Measurements from ENCODE around the gene OSER1. TPM values are rescaled to one million over a fixed set of nuclear protein-coding genes. Genes with fewer than 3 reads are reported as not detected.

The OSER1 gene
- total RNA-seq, 1 experiment from 2014 or later: 79.7 TPM

DNA sequence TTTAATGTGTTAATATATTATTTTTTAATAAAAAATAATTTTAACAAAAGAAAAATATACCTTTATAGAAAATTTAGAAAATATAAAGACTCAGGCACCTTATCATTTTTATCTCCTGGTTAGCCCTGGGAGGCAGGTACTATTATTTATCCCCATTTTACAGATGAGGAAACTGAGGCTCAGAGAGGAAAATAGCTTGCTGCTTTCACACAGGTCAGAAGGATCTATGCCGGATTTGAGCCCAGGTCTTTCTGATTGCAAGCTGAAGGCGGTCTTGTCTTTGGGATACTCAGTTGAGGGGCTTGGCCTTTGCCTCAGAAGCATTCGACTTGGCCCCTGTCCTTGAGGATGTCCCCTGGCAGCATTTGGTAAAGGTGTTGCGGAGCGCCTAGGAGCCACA lies 11.5 kb upstream of the OSER1 start:
- Mint-ChIP-seq H3K4me3 (ENCODE audit: unreplicated experiment) (no peak overlapping the region), H3K27ac (ENCODE audit: unreplicated experiment) (no peak overlapping the region), H3K36me3 (ENCODE audit: insufficient read depth, unreplicated experiment) (no peaks in the 10 kb centered on the region), H3K4me1 (ENCODE audit: low read depth, unreplicated experiment) (peaks cover 42% of the 10 kb centered on the region), H3K27me3 (ENCODE audit: insufficient read depth, unreplicated experiment) (no peaks in the 10 kb centered on the region), H3K9me3 (ENCODE audit: unreplicated experiment) (no peaks in the 10 kb centered on the region)
- Histone ChIP-seq H3K4me1 (peaks cover 44% of the 10 kb centered on the region), H3K9me3 (no peaks in the 10 kb centered on the region), H3K27me3 (replicated peaks; ENCODE audit: control insufficient read depth, insufficient read depth, low read length) (no peaks in the 10 kb centered on the region), H3K4me3 (ENCODE audit: low read depth, low read length) (no peak overlapping the region), H3K36me3 (ENCODE audit: control insufficient read depth, insufficient read depth, low read length) (no peaks in the 10 kb centered on the region)
- ChIA-PET CTCF (no interaction called here), POLR2A (no interaction called here)
- no peak for DNase-seq
- TF ChIP-seq, protein P1, sequence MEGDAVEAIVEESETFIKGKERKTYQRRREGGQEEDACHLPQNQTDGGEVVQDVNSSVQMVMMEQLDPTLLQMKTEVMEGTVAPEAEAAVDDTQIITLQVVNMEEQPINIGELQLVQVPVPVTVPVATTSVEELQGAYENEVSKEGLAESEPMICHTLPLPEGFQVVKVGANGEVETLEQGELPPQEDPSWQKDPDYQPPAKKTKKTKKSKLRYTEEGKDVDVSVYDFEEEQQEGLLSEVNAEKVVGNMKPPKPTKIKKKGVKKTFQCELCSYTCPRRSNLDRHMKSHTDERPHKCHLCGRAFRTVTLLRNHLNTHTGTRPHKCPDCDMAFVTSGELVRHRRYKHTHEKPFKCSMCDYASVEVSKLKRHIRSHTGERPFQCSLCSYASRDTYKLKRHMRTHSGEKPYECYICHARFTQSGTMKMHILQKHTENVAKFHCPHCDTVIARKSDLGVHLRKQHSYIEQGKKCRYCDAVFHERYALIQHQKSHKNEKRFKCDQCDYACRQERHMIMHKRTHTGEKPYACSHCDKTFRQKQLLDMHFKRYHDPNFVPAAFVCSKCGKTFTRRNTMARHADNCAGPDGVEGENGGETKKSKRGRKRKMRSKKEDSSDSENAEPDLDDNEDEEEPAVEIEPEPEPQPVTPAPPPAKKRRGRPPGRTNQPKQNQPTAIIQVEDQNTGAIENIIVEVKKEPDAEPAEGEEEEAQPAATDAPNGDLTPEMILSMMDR (IDR thresholded peaks at IDR 0.05; ENCODE audit: insufficient read depth in 1 of 2, low read depth in 1 of 2, low read length in 1 of 2, severe bottlenecking in 1 of 2, unreplicated experiment in 1 of 2): no peak
- intact Hi-C loops (cut with micrococcal nuclease; ENCODE audit: unreplicated experiment): no loop called here
- BruUV-seq (replicated peaks): no TSS peak

DNA sequence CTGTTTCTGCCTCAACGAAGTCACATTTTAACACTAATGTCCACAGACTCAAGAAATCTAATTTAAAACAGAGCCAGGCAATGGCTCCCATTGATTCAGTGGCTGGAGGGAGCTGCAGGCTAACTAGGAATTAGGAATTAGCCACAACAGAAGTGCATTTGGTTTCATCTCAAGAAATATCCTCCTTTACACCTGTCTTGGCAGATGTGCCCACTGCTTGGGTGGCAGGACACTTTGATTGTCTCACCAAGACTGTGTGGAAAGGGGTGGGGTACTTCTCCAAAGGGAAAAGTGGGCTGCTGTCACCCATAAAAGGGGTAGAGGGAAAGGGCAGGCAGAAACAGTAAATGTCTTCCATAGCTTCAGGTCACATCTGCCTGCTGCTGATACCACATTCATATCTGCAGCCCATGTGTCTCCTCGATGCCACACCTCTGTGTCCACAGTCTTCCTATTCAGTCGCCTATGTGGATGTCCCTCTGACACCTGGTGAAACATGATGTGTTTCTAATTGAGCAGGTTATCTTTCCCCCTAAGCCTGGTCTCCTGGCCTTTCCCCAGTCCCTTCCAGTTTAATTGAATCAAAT lies 10.9 kb upstream of the OSER1 start:
- Histone ChIP-seq H3K9me3 (no peaks in the 10 kb centered on the region), H3K27me3 (replicated peaks; ENCODE audit: control insufficient read depth, insufficient read depth, low read length) (no peaks in the 10 kb centered on the region), H3K36me3 (ENCODE audit: control insufficient read depth, insufficient read depth, low read length) (no peaks in the 10 kb centered on the region), H3K4me3 (ENCODE audit: low read depth, low read length) (no peak overlapping the region), H3K4me1 (peaks cover 50% of the 10 kb centered on the region)
- ChIA-PET CTCF (no interaction called here), POLR2A (no interaction called here)
- DNase-seq: no peak
- Mint-ChIP-seq H3K36me3 (ENCODE audit: insufficient read depth, unreplicated experiment) (no peaks in the 10 kb centered on the region), H3K27ac (ENCODE audit: unreplicated experiment) (peak overlapping the region; percentile 58), H3K9me3 (ENCODE audit: unreplicated experiment) (no peaks in the 10 kb centered on the region), H3K4me1 (ENCODE audit: low read depth, unreplicated experiment) (peaks cover 48% of the 10 kb centered on the region), H3K27me3 (ENCODE audit: insufficient read depth, unreplicated experiment) (no peaks in the 10 kb centered on the region), H3K4me3 (ENCODE audit: unreplicated experiment) (no peak overlapping the region)
- intact Hi-C loops (cut with micrococcal nuclease; ENCODE audit: unreplicated experiment): no loop called here
- no TSS peak for BruUV-seq (replicated peaks)
- TF ChIP-seq, protein P1 (IDR thresholded peaks at IDR 0.05; ENCODE audit: insufficient read depth in 1 of 2, low read depth in 1 of 2, low read length in 1 of 2, severe bottlenecking in 1 of 2, unreplicated experiment in 1 of 2): no peak

DNA sequence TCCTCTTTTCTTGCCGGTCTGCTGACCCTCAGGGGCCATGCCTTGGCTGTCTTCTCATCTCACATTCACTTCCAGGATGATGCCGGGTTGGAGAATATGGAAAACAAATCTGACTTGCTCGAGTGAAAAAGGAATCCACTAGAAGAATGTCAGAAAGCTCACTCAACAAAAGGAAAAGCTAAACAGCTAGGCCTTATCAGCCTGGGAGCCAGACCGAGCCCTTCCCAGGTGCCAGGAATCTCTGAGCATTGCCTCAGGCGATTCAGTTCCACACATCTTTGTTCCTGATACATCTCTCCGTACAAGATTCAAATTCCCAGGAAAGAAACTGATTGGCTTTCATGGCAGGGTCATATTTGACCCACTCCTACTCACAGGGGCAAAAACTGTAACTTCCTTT lies 9.2 kb upstream of the OSER1 start:
- BruUV-seq (replicated peaks): no TSS peak
- peak; percentile 79 to 90 for DNase-seq
- Histone ChIP-seq H3K36me3 (ENCODE audit: control insufficient read depth, insufficient read depth, low read length) (no peaks in the 10 kb centered on the region), H3K9me3 (no peaks in the 10 kb centered on the region), H3K27me3 (replicated peaks; ENCODE audit: control insufficient read depth, insufficient read depth, low read length) (no peaks in the 10 kb centered on the region), H3K4me3 (ENCODE audit: low read depth, low read length) (no peak overlapping the region), H3K4me1 (peaks cover 57% of the 10 kb centered on the region)
- peak overlapping the region; percentile 58 for H3K27ac Mint-ChIP-seq (ENCODE audit: unreplicated experiment)
- TF ChIP-seq, protein P1 (IDR thresholded peaks at IDR 0.05; ENCODE audit: insufficient read depth in 1 of 2, low read depth in 1 of 2, low read length in 1 of 2, severe bottlenecking in 1 of 2, unreplicated experiment in 1 of 2): no peak
- intact Hi-C loops (cut with micrococcal nuclease; ENCODE audit: unreplicated experiment): loop anchor here (5.0 to 10.0 kb wide), 3 partner anchors 303 to 665 kb away; partner anchors contain the start of genes SERINC3 and YWHAB
- CTCF ChIA-PET: interaction anchor here (0.6 to 7.4 kb wide), 9 partner anchors 9 to 486 kb away, joined by 3 to 244 read pairs (median 4); partner anchors contain the start of genes FITM2 and OSER1
- peaks cover 7% of the 10 kb centered on the region for H3K36me3 Mint-ChIP-seq (ENCODE audit: insufficient read depth, unreplicated experiment)
- no peaks in the 10 kb centered on the region for H3K27me3 Mint-ChIP-seq (ENCODE audit: insufficient read depth, unreplicated experiment)
- POLR2A ChIA-PET: interaction anchor here (2.0 kb wide), 1 partner anchor 256 kb away, joined by 8 read pairs; the partner anchor contains the start of gene TTPAL
- peaks cover 62% of the 10 kb centered on the region for H3K4me1 Mint-ChIP-seq (ENCODE audit: low read depth, unreplicated experiment)
- H3K4me3 Mint-ChIP-seq (ENCODE audit: unreplicated experiment): peak overlapping the region; percentile 16
- H3K9me3 Mint-ChIP-seq (ENCODE audit: unreplicated experiment): no peaks in the 10 kb centered on the region

Data from Caco-2 (cell line).